Caki2 (cell line): ENCODE data around the gene SLC38A4. TPM values are rescaled to one million over a fixed set of nuclear protein-coding genes. Genes with fewer than 3 reads are reported as not detected.
A peak's percentile ranks its signal among the peaks of the same experiment; 100 is the strongest.
"Not testable (repeated sequence)": the region's sequence is repeated elsewhere in the genome, so short reads cannot be mapped to it uniquely, and the experiment has no call there.

Source experiments
- DNase-seq: peaks from one replicate; pipeline ENCODE4 v3.0.0-alpha.2; 2015; ENCODE audit warnings: low read depth
- in situ Hi-C: cut with HindIII; loops from 2 replicates; pipeline ENCODE4 v1.10.0; 2016; ENCODE audit warnings: low sequenced_read_pairs, low pct_unique_long_range_greater_than_20kb, mixed read lengths
- total RNA-seq: library from RNA; depleted of rRNA; stranded (reverse); fragments of >200 nt; shearing (Covaris generic); gene quantifications from 2 replicates; pipeline ENCODE4 v1.2.3, GENCODE V29; 2014; ENCODE audit warnings: low replicate concordance; rRNA removed

The SLC38A4 gene
- total RNA-seq, result 0.03 TPM in 1 of 2 replicates, not detected in the other

DNA sequence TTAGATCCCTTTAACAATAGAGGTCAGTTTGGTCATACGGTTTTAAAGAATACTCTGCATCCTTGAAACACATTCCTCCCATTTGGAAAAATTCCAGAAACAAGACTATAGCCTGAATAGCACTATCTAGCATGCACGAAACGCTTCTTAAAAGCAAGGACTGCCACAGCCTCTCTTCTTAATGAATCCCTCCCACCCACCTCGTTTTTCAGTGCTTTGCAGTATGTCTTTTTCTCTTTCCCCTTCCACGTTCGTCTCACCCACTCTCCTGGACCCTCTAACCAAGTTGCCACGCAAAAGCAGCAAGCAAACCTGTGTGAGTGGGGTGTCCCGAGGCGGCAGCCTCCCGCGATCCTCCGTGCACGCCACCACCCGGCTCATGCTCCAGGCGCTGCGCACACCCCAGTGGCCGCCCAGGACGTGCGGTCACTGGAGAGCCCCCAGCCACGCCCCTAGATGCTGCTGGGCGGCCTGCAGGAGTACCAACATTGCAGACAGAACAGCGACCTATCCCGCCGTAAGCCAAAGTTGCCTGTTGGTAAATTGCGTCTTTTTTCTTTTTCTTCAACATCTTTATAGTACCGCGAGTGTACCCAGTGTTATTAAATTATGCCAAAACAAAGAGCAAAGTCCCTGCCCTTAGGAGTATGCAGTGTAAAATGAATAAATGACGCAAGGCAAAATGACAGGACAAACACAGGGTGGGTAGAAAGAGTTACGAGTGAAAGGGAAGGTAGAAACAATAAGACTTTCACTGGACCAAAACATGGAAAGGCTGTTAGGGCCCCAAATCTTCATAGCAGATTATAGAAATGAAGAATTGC lies at the start of gene SLC38A4:
SLC38A4 (minus strand) TSS at position 407 of the 824 bp plus-strand sequence. CDS start 32,926 bp downstream, outside the sequence.
- DNase-seq, result peak; percentile 5
- in situ Hi-C loops, result no loop called here

DNA sequence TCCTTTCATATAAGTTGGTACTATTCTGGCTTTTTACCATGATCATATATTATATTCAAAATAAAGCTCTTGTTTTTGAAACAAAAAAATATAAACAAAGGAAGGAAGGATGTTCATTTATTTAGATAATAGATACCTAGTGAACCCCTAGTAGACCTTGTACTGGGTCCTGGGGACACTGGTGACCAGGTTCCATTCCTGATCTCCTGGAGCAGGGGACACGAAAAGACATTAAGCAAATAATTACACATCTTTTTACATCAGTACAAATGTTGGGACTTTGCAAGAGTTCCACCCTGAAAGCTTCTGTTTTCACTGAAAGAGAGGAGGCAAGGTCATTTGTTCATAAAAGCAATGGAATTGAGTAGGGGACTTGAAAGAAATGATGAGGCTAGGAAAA lies 49.3 kb upstream of the SLC38A4 start:
- in situ Hi-C loops, result no loop called here

DNA sequence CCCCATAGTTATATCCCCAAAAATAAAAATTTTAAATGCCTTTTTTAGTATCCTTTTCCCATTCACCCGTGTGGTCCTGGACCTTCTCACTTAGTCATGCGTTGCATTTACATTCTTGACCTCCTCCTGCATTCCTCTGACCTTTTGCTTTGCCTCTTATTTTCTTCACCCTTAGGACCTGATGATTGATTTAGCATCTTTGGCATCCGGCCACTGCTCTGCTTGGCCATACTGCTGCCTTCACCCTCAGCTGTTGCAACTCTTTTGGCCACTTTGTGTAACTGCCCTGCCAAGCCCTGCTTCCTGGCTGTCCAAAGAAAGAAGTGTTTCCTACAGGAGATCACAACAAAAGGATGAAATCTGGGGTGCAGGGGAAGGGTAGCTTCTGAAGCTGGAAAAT lies 48.8 kb upstream of the SLC38A4 start:
- no peak for DNase-seq
- in situ Hi-C loops, result no loop called here

More for the DNA sequence above, 49.3 kb upstream of the SLC38A4 start:
- DNase-seq, result no peak

DNA sequence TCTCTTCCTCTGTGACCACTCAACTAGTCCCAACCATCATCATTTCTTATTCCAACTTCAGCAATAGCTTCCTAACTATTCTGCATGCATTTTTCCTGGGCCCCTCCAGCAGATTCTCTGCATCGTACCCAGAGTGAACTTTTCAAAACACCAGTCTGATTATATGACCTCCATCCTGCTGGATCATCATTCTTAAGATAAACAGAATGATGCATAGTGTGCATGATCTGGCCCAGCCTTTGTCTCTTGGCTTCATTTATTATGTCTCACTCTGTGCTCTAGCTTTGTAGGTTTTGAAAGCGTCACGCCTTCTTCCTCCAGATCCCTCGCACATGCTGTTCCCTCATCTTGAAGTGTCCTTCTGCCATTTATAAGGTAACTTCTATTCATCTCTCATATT lies 46.3 kb upstream of the SLC38A4 start:
- DNase-seq, result no peak
- in situ Hi-C loops, result no loop called here

GRCh38 chr12:46865311-46865710 lies 39.5 kb upstream of the SLC38A4 start:
- in situ Hi-C loops, result no loop called here
- DNase-seq, result no peak

DNA sequence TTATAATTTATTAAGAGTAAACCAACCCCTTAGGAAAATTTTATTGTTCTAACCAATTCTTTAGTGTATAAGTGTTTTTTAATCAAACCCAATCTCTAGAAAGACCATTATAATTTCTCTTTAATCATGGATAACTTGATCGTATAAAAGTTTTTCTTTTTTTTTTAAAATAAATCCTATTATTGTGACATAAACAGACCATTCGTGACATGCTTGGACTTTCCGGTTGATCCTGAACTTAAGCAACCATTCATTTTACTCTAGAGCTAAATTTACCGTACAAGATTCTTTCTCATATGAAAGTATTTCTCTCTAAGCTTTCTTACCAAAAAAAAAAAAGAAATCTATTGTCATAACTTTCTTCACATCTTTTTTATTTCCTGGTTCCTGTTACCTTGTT lies 32.6 kb upstream of the SLC38A4 start:
- peak; percentile 17 for DNase-seq
- in situ Hi-C loops, result no loop called here

GRCh38 chr12:46857486-46857885 lies 31.7 kb upstream of the SLC38A4 start:
- no peak for DNase-seq
- in situ Hi-C loops, result no loop called here

- in situ Hi-C loops, result no loop called here
- peak; percentile 26 for DNase-seq
These were observed 30.0 kb upstream of the SLC38A4 start for GRCh38 chr12:46855760-46856159.

GRCh38 chr12:46854188-46854587 lies 28.4 kb upstream of the SLC38A4 start:
- DNase-seq, in situ Hi-C loops: not testable (repeated sequence)

DNA sequence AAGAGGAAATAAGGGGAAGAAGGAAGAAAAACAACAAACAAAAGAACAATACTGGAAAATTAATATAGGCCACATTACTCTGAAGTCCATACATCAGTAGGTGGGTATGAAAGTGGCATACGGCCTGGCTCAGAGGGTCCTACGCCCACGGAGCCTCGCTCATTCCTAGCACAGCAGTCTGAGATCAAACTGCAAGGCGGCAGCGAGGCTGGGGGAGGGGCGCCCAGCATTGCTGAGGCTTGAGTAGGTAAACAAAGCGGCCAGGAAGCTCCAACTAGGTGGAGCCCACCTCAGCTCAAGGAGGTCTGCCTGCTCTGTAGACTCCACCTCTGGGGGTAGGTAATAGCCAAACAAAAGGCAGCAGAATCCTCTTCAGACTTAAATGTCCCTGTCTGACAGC lies 23.0 kb upstream of the SLC38A4 start:
- in situ Hi-C loops, result not testable (repeated sequence)

DNA sequence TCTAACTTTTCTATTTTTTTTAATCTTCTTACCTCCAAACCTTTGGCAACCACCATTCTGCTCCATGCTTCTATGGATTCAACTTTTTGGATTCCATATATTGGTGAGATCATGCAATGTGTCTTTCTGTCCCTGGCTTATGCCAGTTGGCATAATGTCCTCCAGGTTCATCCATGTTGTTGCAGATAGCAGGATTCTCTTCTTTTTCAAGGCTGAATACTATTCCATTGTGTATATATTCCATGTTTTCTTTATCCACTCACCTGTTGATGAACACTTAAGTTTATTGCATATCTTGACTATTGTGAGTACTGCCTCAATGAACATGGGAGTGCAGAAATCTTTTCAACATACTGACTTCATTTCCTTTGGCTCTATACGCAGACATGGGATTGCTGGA lies 21.2 kb upstream of the SLC38A4 start:
- in situ Hi-C loops, result no loop called here
- no peak for DNase-seq

More for the DNA sequence above, 23.0 kb upstream of the SLC38A4 start:
- not testable (repeated sequence) for DNase-seq

- in situ Hi-C loops, result no loop called here
- DNase-seq, result no peak
These were observed 18.0 kb upstream of the SLC38A4 start for GRCh38 chr12:46843811-46844210.

- in situ Hi-C loops, result no loop called here
- DNase-seq, result no peak
These were observed 16.1 kb upstream of the SLC38A4 start for GRCh38 chr12:46841891-46842290.

DNA sequence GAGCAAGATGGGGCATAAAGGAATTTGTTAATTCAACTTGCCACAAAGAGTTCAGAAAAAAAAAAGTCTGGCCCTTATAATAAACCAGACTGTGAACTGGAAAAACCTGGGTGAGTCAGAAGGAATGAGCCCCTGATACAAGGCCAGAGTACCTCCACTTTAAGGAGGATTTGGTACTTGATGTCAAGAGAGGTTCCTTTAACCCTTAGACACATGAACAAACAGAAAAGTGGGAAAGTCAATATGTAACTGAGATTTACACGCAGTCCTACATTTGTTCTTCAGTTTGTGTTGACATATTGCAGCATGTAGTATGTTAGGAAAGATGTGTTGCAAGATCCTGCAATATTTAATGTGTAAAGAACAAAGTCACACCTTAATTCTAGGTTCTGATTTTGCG lies 14.2 kb upstream of the SLC38A4 start:
- in situ Hi-C loops, result no loop called here
- DNase-seq, result no peak

- in situ Hi-C loops, result no loop called here
- DNase-seq, result no peak
These were observed 13.4 kb upstream of the SLC38A4 start for GRCh38 chr12:46839232-46839631.

GRCh38 chr12:46835785-46836184 lies 10.0 kb upstream of the SLC38A4 start:
- no peak for DNase-seq
- in situ Hi-C loops, result no loop called here

GRCh38 chr12:46832130-46832704 lies 6.4 kb upstream of the SLC38A4 start:
- in situ Hi-C loops, result no loop called here
- no peak for DNase-seq

- in situ Hi-C loops, result no loop called here
These were observed 5.7 kb upstream of the SLC38A4 start for GRCh38 chr12:46831335-46832129.

More at GRCh38 chr12:46831335-46832129, 5.7 kb upstream of the SLC38A4 start:
- no peak for DNase-seq
